Measurements from ENCODE around the gene SEZ6.

SEZ6 gene, protein sequence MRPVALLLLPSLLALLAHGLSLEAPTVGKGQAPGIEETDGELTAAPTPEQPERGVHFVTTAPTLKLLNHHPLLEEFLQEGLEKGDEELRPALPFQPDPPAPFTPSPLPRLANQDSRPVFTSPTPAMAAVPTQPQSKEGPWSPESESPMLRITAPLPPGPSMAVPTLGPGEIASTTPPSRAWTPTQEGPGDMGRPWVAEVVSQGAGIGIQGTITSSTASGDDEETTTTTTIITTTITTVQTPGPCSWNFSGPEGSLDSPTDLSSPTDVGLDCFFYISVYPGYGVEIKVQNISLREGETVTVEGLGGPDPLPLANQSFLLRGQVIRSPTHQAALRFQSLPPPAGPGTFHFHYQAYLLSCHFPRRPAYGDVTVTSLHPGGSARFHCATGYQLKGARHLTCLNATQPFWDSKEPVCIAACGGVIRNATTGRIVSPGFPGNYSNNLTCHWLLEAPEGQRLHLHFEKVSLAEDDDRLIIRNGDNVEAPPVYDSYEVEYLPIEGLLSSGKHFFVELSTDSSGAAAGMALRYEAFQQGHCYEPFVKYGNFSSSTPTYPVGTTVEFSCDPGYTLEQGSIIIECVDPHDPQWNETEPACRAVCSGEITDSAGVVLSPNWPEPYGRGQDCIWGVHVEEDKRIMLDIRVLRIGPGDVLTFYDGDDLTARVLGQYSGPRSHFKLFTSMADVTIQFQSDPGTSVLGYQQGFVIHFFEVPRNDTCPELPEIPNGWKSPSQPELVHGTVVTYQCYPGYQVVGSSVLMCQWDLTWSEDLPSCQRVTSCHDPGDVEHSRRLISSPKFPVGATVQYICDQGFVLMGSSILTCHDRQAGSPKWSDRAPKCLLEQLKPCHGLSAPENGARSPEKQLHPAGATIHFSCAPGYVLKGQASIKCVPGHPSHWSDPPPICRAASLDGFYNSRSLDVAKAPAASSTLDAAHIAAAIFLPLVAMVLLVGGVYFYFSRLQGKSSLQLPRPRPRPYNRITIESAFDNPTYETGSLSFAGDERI

DNA sequence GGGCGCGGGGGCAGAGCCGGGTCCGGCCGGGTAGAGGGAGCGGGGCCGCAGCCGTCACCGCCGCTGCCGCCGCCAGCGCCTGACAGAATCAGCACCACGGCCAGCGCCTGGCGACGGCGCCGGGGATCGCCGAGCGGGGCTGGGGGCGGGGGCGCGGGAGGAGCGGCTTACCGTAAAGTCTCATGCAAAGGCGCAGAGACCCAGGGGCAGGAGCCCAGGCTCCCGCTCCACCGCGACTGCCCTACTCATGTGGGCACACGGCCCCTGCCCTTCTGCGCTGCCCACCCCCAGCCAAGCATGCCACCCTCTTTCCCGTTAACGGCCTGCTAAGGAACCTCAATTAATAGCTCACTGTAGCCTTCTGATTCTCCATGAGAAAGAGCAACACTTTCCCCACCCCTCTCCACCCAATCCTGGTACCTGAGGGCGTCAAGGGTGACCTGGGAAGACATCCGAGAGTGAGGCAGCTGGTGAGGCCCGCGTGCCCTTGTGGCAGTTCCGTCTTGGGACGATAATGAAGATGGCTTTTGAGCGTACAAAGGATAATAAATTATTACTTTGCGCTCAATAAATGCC is at the start of gene SEZ6:
Gene SEZ6 (minus strand): TSS at position 98 of the 576 bp plus-strand sequence. CDS start 164 bp downstream, outside the sequence.
- DNase-seq = peak; percentile 80

DNA sequence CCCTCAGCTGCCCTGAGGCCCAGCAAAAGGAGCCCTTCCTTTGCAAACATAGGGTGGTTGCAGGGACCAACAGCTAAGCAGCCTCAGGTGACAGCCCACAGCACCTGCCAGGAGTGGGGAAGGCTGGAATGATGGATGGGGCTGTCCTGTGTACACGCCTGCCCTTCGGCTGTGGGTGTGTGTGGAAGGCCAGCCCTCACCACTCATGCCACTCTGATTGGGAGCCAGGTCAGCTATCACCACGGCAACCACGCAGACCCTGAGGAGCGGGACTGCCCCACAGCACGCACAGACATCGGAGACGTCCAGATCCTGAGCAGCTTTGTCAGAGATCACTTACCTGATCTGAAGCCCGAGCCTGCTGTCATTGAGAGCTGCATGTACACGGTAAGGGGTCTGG is 49.0 kb upstream of the SEZ6 start:
- no peak for DNase-seq

DNA sequence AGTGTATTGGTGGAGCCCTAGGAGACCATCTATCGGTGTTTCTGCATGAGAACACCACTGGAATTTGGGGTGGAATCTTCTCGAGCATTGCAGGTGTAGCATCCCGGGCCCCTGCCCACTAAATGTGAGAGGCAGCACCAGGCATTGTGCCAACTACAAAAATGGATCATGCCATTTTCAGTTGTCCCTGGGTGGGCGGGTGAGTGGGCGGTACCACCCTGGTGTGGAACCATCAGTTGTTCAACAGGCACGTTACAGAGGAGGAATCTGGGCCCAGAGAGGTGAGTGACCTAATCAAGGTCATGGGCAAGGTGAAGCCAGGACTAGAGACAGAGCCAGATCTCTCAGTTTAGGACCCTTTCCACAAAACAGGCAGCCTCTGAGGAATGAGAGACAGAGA is 45.9 kb upstream of the SEZ6 start:
- DNase-seq = no peak

DNA sequence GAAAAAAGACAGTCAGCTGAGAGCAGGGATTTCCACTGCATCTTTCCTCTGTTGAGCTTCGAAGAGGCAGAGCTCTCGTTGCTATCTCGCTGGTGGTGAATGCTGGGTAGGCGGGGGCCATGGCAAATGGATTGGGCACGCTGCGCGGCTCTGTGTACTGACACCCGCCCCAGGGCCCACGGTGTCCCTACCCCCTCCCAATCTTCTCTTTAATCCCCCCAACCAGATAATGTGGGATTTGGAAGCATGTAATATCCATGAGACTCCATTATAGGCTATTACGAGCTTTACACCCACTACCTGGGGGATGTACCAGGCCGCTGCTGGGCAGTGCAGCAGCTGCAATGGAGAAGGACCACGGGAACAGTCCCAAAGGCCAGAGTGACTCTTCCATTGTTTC is 45.4 kb upstream of the SEZ6 start:
- DNase-seq = no peak

DNA sequence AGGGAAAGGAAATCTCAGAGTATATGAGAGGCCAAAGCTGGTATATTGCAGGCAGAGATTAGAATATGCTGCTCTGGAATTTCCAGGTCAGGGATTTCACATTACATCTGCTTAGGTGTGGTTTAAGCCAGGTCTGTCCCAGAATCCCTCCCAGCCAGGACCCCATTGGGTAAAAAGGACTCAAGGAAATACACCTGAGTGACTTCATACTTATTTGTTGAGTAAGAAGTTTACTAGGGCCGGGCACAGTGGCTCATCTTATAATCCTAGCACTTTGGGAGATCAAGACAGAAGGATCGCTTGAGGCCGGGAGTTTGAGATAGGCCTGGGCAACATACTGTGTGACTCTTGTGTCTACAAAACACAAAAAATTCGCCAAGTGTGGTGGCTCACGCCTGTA is 44.3 kb upstream of the SEZ6 start:
- no peak for DNase-seq

DNA sequence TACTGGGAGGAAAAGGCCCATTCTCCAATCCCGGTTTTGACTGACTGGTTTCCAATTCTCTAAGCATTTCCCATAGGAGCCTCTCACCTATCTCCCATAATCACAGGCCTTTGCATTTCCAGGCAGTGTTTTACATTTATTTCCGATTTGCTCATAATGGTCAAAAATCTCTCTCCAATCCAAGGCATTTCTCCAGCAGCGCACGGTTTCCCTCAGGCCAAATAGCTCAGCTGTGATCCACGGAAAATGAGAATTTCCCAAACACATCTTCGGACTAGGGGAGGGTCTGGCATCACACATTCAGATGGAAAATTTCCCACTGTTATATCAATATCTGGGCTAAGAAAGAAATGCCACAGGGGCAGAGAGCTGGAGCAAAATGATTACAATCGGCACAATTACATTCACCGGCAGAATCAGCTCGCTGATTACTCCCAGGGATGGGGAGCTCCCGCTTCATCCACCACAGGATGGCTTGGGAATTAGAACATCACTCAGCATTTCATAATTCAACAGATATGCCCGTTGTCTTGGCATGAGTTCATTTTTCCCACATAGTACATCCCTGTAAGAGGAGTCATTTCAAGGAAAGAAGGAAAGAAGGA is 43.8 kb upstream of the SEZ6 start:
- no peak for DNase-seq

DNA sequence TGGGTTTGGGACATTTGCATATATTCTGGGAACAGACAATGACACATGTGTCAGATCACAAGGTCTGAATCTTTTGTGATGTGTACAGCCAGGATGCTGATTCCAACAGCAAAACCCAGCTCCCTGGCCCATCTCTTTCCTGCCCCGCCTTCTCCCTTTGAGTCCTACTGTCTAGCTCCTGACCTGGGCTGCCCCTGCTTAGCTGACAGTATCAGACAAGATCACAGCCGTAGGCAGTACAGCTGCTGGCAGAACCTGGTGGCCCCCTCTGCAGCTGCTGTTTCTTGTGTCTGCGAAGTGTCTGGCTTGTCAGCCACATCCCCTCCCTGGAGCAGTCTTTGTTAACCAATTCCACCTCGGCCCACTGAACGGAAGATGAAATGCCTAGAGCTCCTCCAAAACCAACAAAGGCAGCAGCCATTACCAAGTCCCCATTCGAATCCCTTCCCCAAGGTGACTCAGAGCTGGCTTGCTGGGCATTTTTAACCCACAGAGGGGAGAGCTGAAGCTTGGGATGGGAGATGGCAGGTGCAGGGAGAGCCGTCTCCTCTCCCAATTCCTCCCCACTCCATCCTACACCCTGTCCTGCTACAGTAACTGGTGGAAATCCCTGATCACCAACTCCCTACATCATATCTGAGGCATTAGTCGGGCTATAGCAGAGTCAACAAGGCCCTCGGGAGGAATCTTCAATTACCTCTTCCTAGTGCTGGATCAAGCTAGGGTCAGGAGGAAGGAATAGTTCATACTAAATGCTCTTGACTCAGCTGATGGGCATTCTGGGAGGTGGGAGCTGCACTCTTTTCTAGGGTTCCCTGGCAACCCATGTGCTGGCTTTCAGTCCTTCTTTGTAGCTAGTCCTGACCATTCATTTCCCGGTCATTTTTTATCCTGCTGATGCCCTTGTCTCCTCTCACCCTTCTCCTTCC is 42.9 kb upstream of the SEZ6 start:
- DNase-seq = no peak

DNA sequence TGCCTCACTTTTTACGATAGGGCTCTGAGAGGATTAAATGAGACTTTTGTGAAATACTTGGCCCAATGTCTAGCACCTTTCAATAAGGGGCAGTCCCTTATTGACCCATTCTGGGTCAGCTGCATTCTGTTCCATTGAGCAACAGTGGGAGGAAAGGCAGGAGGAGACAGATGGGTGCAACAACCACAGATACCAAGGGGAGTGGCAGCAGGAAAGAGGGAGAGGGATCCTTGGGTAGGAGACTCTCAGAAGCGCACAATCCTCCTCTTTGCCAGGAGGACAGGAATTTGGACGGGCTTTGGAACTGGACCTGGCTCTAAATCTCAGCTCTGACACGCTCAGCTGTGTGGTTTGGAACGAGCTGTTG is 40.6 kb upstream of the SEZ6 start:
- DNase-seq = no peak

DNA sequence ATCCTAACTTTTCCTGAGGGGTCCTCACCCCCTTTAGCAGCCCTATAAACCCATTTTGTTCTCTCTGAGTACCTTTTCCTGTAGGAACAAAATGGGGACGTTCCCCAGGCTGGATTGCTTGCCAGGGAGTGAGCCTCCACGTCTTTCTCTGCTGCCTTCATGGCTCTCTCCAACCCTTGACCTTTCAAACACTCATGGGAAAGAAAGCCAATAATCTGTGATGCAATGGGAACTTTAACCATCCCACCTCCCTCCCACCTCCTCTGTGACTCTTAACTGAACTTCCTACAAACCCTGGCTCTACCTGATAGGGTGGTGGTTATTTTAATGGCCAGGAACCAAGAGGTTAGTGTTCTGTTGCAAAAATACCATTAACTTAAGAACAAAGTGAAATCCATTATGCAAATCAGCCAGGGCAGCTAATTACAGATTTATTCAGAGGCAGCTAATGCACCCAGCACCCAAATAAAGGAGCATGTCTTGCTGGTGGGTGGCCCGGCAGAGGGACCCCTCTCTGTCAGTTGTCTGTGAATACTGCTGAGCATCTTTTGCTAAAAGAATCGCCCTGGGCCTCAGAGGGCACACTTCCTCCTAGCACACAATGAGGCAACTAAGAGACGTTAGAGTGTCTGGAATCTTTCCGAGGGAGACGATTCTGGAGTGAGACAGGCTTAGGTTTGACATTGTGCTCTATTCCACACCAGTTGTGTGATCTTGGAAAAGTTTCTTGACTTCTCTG is 40.1 kb upstream of the SEZ6 start:
- no peak for DNase-seq

DNA sequence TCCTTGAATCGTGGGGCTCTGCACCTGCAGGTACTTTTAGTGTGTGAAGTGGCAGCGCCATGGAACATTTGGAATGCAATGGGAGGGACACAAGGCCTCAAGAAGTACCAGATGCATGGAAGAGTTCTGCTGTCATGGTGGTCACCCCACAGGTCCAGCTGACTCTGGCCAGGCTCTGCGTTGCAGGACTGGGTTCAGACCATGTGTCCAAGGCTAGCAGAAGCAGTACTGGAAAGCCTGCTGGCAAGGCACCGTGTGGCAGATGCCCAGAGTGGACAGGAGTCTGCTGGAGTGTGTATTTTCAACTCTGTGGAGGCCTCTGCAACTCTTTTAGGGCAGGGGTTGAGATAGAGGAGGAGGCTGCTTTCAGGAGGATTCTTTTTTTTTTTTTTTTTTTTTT is 39.2 kb upstream of the SEZ6 start:
- DNase-seq = no peak

DNA sequence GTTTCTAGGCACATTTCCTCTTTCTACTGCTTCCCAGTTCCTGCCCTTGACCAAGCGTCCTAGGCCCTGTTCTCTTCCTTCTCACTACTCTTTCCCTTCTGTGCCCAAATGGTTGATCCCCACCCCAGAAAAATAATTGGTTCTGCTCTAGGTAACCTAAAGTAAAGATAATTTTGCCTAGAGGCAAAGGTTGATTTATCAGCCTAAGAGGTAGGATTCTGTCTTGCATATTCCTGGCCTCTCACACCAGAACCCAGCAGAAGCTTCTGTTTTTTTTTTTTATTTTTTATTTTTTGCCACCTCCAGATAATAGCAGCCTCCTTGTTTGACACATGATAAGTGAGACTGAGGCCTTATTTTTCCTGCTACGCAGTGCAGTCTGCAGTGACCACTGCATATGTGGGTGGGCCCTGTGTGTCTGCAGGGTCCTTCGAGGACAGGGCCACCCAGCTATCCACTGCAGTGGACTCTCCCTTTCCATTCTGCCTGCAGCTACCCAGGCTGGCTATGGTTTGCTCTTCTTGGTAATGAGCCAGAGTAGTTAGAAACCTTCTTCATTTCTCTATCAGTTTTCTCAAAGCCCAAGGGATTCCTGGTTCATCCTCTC is 37.8 kb upstream of the SEZ6 start:
- no peak for DNase-seq

DNA sequence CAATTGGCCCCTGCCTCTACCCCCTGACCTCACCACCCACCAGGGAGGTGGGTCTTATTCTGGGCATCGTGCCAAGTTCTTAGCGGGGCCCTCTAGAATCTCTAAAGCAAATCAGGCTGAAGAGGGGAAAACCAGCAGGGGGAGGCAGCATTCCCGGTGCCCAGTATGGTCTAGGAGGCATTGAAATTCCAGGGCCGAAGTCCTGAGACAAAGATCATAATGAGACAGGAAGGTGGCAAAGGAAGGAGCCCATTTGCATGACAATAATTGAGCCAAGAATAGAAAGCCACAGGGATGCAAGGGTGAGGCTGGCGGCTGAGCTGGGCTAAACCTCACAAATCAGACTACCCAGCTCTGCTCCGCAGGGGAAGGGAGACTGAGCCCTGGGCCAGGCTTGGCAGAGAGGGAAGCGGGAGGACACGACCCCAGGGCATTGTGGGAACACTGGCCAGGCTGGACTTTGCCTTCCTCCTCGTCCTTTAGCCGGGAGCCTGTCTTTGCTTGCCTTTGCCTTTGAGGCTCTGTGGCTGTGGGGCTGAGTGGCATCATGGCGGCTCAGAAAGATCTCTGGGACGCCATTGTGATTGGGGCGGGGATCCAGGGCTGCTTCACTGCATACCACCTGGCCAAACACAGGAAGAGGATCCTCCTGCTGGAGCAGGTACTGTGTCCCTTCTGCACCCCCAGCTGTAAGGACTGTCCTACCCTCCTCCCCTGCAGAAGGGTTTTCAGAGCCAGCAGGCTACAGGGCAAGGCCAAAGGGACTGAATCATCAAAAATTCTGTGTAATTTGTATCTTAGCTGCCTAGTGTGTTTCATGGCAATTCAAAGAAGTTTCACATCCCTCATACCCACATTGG is 37.1 kb upstream of the SEZ6 start, which contains the start of gene PIPOX:
Gene PIPOX (plus strand): TSS at position 463 of the 860 bp plus-strand sequence. CDS start 85 bp downstream, at position 548.
- peak; percentile 55 for DNase-seq

DNA sequence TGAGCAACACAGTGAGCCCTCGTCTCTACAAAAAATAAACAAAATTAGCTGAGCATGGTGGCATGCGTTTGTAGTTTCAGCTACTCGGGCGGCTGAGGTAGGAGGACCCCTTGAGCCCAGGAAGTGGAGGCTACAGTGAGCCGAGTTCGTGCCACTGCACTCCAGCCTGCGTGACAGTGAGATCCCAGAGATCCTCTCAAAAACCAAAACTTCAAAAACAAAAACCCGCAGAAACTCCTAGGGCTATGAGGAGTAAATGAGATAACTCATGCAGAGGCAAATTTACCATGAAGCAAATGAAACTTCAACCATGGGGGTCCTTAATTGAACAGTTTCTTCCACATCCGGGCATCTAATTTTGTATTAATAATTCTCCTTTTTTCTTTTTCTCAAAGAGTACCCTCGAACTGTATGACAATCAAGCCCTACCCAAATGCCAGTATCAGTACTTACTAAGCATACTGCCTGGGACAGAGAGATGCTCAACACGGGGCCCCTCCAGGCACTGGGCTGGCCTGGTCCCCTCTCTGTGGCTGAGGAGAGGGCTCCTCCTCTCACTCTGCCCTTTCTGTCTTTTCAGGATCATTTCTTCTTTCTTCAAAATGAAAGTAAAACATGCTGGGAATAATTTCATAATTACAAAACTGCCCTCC is 36.3 kb upstream of the SEZ6 start:
- no peak for DNase-seq

DNA sequence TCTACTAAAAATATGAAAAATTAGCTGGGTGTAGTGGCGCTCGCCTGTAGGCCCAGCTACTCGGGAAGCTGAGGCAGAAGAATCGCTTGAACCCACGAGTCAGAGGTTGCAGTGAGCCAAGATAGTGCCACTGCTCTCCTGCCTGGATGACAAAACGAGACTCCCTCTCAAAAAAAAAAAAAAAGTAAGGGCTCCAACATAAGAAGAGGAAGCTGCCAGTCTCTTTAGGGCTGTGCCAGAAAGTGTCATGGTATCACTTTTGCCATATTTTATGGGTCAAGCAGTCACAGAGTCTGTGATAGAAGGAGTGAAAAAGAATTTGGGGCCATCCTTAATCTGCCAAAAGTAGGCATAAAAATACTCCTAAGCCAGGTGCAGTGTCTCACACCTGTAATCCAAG is 35.7 kb upstream of the SEZ6 start:
- DNase-seq = no peak

DNA sequence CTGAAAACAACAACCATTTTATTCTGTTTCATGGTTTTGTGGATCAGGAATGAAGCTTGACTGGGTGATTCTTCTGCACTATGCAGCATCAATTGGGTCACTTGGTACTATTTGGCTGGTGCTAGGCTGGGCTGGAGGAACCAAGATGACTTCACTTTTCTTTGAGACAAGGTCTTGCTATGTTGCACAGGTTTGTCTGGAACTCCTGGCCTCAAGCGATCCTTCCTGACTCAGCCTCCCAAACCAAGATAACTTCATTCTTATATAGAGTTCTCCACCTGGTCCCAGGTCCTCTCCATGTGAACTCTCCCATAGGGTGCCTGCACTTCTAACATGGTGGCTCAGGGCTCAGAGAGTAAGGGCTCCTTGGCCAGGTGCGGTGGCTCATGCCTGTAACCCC is 35.3 kb upstream of the SEZ6 start:
- no peak for DNase-seq

DNA sequence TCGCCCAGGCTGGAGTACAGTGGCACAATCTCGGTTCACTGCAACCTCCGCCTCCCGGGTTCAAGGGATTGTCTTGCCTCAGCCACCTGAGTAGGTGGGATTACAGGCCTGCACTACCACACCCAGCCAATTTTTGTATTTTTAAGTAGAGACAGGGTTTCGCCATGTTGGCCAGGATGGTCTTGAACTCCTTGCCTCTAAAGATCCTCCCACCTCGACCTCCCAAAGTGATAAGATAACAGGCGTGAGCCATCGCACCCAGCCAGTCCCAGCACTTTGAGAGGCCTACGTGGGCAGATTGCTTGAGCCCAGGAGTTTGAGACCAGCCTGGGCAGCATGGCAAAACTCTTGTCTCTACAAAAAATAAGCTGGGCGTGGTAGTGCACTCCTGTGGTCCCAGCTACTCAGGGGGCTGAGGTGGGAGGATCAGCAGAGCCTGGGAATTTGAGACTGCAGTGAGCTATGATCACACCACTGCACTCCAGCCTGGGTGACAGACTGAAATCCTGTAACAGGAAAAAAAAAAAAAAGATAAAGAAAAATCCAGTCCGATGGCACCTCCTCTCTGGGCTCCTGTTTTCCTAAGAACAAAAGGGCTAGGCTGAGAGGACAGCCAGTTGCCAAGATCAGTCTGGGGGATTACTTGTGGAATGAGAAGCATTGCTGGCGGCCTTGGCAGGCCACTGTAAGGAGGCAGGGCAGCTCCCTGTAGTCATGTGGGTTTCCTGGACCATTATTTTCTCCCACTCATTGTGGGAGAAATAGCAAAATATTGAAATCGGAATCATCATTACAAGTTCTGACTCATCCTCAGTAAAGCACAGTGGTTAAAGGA is 34.1 kb upstream of the SEZ6 start:
- DNase-seq = peak; percentile 49

DNA sequence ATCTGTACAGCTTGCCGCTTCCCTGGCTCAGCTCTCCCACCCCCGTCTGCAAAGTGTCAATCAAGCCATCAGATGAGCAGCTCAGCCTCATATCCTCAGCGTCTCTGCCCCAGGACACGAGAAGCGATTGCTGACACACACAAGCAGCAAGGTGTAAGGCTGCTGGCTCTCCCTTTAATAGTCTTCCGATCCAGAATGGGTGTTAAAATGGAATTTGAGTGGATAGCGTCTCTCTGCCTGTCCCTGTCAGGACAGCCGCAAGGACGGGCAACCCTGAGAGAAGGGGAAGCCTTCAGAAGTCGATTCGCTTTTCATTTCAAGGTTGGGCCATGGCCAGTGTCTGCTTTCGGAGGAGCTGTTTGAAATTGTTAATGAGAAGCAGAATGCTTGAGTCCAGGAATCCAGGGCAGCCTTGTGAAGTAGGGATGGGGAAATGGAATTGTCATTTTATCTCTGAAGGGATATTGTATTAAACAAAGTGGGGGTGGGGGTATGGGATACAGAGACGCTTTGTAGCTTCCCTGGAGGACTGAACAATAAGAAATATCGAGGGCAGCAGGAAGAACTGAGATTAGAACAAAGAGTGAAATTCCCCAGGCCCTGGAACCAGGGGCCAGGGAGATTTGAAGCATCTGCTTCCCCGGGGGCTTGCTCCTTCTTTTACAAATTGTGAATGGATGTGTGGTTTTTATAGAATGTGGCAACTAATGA is 32.4 kb upstream of the SEZ6 start:
- DNase-seq = no peak

DNA sequence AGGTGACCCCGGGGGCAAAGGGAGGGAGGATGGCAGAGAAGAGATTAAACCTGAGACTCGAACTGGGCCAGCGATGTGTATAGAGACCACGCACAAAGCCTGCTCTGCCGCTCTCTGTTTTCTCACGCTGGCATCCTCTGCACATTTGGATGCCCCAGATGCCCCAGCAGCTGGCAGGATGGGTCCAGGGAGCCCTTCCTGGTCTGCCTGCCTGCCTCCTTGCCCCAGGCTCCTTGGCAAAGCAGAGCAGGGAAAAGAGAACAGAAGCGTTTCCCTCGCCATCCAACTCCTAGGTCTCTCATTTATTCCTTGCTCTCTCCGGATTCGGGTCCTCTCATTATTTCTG is 31.9 kb upstream of the SEZ6 start:
- DNase-seq = no peak

Data from left hindlimb (tissue), 1 donor.